GM21447 (cell line): Measurements from ENCODE around the gene PRPSAP2.

Experiments
- ATAC-seq: cut with Tn5 transposase; IDR thresholded peaks from one replicate; pipeline ENCODE4 v1.9.1; 2021; ENCODE audit not compliant: unreplicated experiment

The PRPSAP2 gene

DNA sequence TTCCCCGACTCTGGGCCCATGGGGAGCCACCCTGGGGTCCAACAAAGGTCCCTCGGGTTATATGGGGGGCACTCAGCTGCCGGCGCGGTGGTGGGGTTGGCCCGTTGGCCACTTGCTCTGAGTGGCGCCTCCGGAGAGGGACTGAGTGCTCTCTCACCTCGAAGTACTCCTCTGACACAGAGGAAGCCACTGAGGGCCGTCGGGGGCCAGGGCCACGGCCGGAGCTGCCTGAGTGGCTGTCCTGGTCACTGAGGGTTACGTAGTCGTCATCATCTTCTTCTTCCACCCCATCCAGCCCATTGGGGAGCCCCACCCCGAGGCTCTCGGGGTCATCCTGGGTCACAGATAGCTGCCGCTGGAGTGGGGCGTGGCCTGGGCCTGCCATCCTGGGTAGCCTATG lies 119.7 kb downstream of the PRPSAP2 start:
- no peak for ATAC-seq

DNA sequence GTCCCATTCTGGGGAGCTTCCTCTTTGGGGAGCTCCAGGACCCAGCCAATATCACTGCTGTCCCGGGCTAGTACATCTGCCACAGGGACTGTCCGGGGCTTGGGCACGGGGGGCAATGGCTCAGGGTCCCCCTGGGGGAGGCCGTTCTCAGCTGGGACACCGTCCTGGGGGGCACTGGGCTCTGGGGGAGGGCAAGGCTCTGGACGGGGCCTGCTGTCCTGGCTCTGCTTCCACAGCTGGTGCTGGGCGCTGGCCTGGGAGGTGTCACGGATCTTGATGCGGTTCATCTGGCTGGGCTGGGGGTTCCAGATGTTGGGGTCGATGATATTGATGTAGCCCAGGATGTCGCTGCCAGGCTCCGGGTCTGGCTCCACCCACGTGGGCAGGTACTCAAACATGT lies 120.1 kb downstream of the PRPSAP2 start:
- no peak for ATAC-seq

DNA sequence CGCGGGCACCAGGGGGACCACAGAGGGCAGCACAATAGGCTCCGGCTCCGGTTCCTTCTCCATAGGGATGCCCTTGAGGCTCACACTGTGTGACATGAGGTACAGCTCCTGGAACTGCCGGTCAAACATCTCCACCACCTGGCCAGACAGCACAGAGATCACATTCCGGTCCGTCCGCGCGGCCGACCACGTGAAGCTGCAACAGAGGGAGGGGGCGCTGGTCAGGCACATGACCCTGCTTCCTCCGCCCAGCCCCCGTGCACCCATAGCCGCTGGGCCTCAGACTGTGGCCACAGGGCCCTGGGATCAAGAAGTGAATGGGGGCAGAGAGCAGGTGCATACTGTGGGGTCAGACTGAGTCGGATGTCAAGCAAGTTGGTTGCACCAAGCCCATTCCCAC lies 120.7 kb downstream of the PRPSAP2 start:
- no peak for ATAC-seq
